GM19035 (cell line): Measurements from ENCODE around the gene TEX29.

Experiments
- ATAC-seq: cut with Tn5 transposase; IDR thresholded peaks from one replicate; pipeline ENCODE4 v1.9.1; 2021; ENCODE audit not compliant: unreplicated experiment

The TEX29 gene

GRCh38 chr13:111322001-111322915 is 1.8 kb downstream of the TEX29 start:
- no peak for ATAC-seq

- no peak for ATAC-seq
Observed at GRCh38 chr13:111322916-111323331, 2.5 kb downstream of the TEX29 start.

GRCh38 chr13:111323549-111323948 is 3.1 kb downstream of the TEX29 start:
- ATAC-seq: no peak

- no peak for ATAC-seq
Observed at GRCh38 chr13:111323950-111324651, 3.7 kb downstream of the TEX29 start.

- ATAC-seq: no peak
Observed at GRCh38 chr13:111324736-111325135, 4.3 kb downstream of the TEX29 start.

GRCh38 chr13:111325146-111325890 is 4.9 kb downstream of the TEX29 start:
- no peak for ATAC-seq

- no peak for ATAC-seq
Observed at GRCh38 chr13:111325941-111326620, 5.6 kb downstream of the TEX29 start.

GRCh38 chr13:111326621-111326965 is 6.2 kb downstream of the TEX29 start:
- ATAC-seq: no peak

GRCh38 chr13:111326981-111327642 is 6.7 kb downstream of the TEX29 start:
- ATAC-seq: no peak

- ATAC-seq: no peak
Observed at GRCh38 chr13:111327730-111328573, 7.5 kb downstream of the TEX29 start.

- ATAC-seq: no peak
Observed at GRCh38 chr13:111328574-111329410, 8.3 kb downstream of the TEX29 start.

GRCh38 chr13:111329641-111330040 is 9.2 kb downstream of the TEX29 start:
- no peak for ATAC-seq

GRCh38 chr13:111330066-111330610 is 9.7 kb downstream of the TEX29 start:
- no peak for ATAC-seq

- no peak for ATAC-seq
Observed at GRCh38 chr13:111335298-111335697, 14.9 kb downstream of the TEX29 start.

GRCh38 chr13:111336666-111337065 is 16.2 kb downstream of the TEX29 start:
- ATAC-seq: no peak

- no peak for ATAC-seq
Observed at GRCh38 chr13:111337206-111337605, 16.8 kb downstream of the TEX29 start.

- no peak for ATAC-seq
Observed at GRCh38 chr13:111337741-111338140, 17.3 kb downstream of the TEX29 start.

GRCh38 chr13:111338841-111339240 is 18.4 kb downstream of the TEX29 start:
- no peak for ATAC-seq
